HepG2 (cell line): ENCODE data around the gene GNPNAT1. TPM values are rescaled to one million over a fixed set of nuclear protein-coding genes. Genes with fewer than 3 reads are reported as not detected.

ENCODE experiments used
- ASH2L ChIP-seq: fragments of 300-600, 200-600 bp; sonication (generic); IDR thresholded peaks from 2 replicates; pipeline ENCODE4 v1.7.0; 2017; ENCODE audit warnings: low read depth, mild to moderate bottlenecking, moderate library complexity, mixed read lengths, low read length; ENCODE audit not compliant: insufficient read length
- HCFC1 ChIP-seq: fragments of 150-350 bp; IDR thresholded peaks from 2 replicates; pipeline ENCODE4 v1.6.1; 2014; ENCODE audit warnings: low read depth, low read length
- IRF9 ChIP-seq: sonication (generic); formaldehyde crosslinking; IDR thresholded peaks from 2 replicates; pipeline ENCODE4 v1.8.0; 2022; ENCODE audit warnings: missing genetic modification reagents, mild to moderate bottlenecking, borderline replicate concordance
- KDM2A ChIP-seq: sonication (generic); formaldehyde crosslinking; IDR thresholded peaks from 2 replicates; pipeline ENCODE4 v1.4.0; 2020; ENCODE audit warnings: low read depth, missing genetic modification reagents, borderline replicate concordance
- MEF2D ChIP-seq: sonication (generic); formaldehyde crosslinking; IDR thresholded peaks from 2 replicates; pipeline ENCODE4 v1.5.1; 2020; ENCODE audit warnings: mild to moderate bottlenecking, missing genetic modification reagents
- SMARCC2 ChIP-seq: fragments of 450-650 bp; IDR thresholded peaks from 2 replicates; pipeline ENCODE4 v1.6.1; 2017; ENCODE audit warnings: antibody characterized with exemption, mild to moderate bottlenecking
- TFDP2 ChIP-seq: sonication (generic); formaldehyde crosslinking; IDR thresholded peaks from 2 replicates; pipeline ENCODE4 v1.4.0; 2020; ENCODE audit warnings: missing genetic modification reagents
- ZC3H4 ChIP-seq: sonication (generic); formaldehyde crosslinking; IDR thresholded peaks from 2 replicates; pipeline ENCODE4 v1.4.0; 2020; ENCODE audit warnings: missing genetic modification reagents, borderline replicate concordance
- ZFP1 ChIP-seq: IDR thresholded peaks from 2 replicates; pipeline ENCODE4 v1.6.1; 2016
- ZGPAT ChIP-seq: IDR thresholded peaks from 2 replicates; pipeline ENCODE4 v1.6.1; 2016; ENCODE audit warnings: mild to moderate bottlenecking
- ZHX2 ChIP-seq, 2 experiments: sonication (generic) in 1 of 2; formaldehyde crosslinking in 1 of 2; IDR thresholded peaks; 2 replicates each; pipeline versions ENCODE4 v1.6.1 to v1.9.0; 2014 to 2022; ENCODE audit warnings: antibody characterized with exemption in 1 of 2, borderline replicate concordance in 1 of 2, inconsistent platforms in 1 of 2, low read depth in 1 of 2, missing genetic modification reagents in 1 of 2
- ZIK1 ChIP-seq: sonication (generic); formaldehyde crosslinking; IDR thresholded peaks from 2 replicates; pipeline ENCODE4 v1.5.0; 2020; ENCODE audit warnings: mild to moderate bottlenecking, low read depth, missing genetic modification reagents, borderline replicate concordance
- ZMYM3 ChIP-seq: sonication (generic); formaldehyde crosslinking; IDR thresholded peaks from 2 replicates; pipeline ENCODE4 v1.5.1; 2020; ENCODE audit warnings: mild to moderate bottlenecking, missing genetic modification reagents
- ZNF12 ChIP-seq: sonication (generic); formaldehyde crosslinking; IDR thresholded peaks from 2 replicates; pipeline ENCODE4 v1.5.0; 2020; ENCODE audit warnings: missing genetic modification reagents
- ZNF17 ChIP-seq: sonication (generic); formaldehyde crosslinking; IDR thresholded peaks from 2 replicates; pipeline ENCODE4 v1.5.0; 2020; ENCODE audit warnings: mild to moderate bottlenecking, missing genetic modification reagents
- ZNF232 ChIP-seq: sonication (generic); formaldehyde crosslinking; IDR thresholded peaks from 2 replicates; pipeline ENCODE4 v1.4.0; 2020; ENCODE audit warnings: missing genetic modification reagents, borderline replicate concordance
- ZNF652 ChIP-seq: IDR thresholded peaks from 2 replicates; pipeline ENCODE4 v1.6.1; 2016; ENCODE audit warnings: low read depth, borderline replicate concordance
- ZSCAN31 ChIP-seq: sonication (generic); formaldehyde crosslinking; IDR thresholded peaks from 2 replicates; pipeline ENCODE4 v1.5.0; 2020; ENCODE audit warnings: low read depth, mild to moderate bottlenecking, missing genetic modification reagents
- polyA plus RNA-seq, 8 experiments: library from polyadenylated mRNA; depleted of rRNA in 3 of 8; stranded (reverse) in 7 of 8; unstranded in 1 of 8; fragments of >200 nt; fragmentation: Illumina TruSeq in 4 of 8; extraction: Trizol in 4 of 8; gene quantifications; 2 replicates each; pipeline versions ENCODE4 v1.2.1 to v1.2.3, GENCODE V29; 2011 to 2016; ENCODE audit warnings: low read depth in 4 of 8, missing spikeins in 1 of 8, mixed read lengths in 1 of 8; ENCODE audit not compliant: insufficient read depth in 1 of 8
- total RNA-seq, 5 experiments: library from RNA; depleted of rRNA; stranded (reverse); fragments of >200 nt; fragmentation: Illumina TruSeq; extraction: Trizol; gene quantifications; 2 replicates each; pipeline ENCODE4 v1.2.3, GENCODE V29; 2016; ENCODE audit warnings: low read depth in 1 of 5

GNPNAT1 gene
- total and polyA plus RNA-seq, 2 of the 13 experiments (the other 11 are each of a cell fraction or from before 2014, with no cell fraction given) = 38.3 to 54.9 TPM

GRCh38 chr14:52729925-52730708, 61.3 kb downstream of the GNPNAT1 start, which contains the start of gene STYX (continued):
- no peak for TF ChIP-seq ZHX2 (IDR thresholded peaks at IDR 0.05; ENCODE audit: low read depth)
- no peak for TF ChIP-seq ZHX2 (CRISPR knock-in tag; IDR thresholded peaks at IDR 0.05; ENCODE audit: borderline replicate concordance)
- no peak for TF ChIP-seq ZC3H4 (CRISPR knock-in tag)
- TF ChIP-seq ZNF12 = no peak
- no peak for TF ChIP-seq HCFC1
- TF ChIP-seq ZMYM3 (CRISPR knock-in tag) = 0 out of 2 replicates have a peak, but pooled peaks have one; percentile 8
- TF ChIP-seq ZGPAT (CRISPR knock-in tag) = peak; percentile 65; the same call in 1 of the 2 replicates
- TF ChIP-seq KDM2A = peak; percentile 93
- TF ChIP-seq MEF2D (CRISPR knock-in tag) = 0 out of 2 replicates have a peak, but pooled peaks have one; percentile 52
- no peak for TF ChIP-seq ZNF652 (CRISPR knock-in tag)
- TF ChIP-seq ZNF232 = peak; percentile 16; the same call in 1 of the 2 replicates
- no peak for TF ChIP-seq ZNF17 (CRISPR knock-in tag)
- TF ChIP-seq IRF9 (CRISPR knock-in tag) = peak; percentile 61; the same call in 1 of the 2 replicates
- no peak for TF ChIP-seq ASH2L
- peak; percentile 77 for TF ChIP-seq TFDP2 (CRISPR knock-in tag)
- no peak for TF ChIP-seq ZIK1
- TF ChIP-seq SMARCC2 = no peak
- TF ChIP-seq ZFP1 (CRISPR knock-in tag) = 0 out of 2 replicates have a peak, but pooled peaks have one; percentile 58
- peak; percentile 65; the same call in 1 of the 2 replicates for TF ChIP-seq ZSCAN31 (CRISPR knock-in tag)
